Stimulated activated CD8-positive, alpha-beta memory T cell treated with anti-CD3 and anti-CD28 coated beads, Interleukin-7, amount 100 ng/mL, for 24 hours (primary cell): ENCODE results near the gene TBX21.

ENCODE experiments used
- DNase-seq: peaks from one replicate; pipeline ENCODE4 v3.0.0-alpha.2; 2020; ENCODE audit warnings: low read depth

Gene TBX21

DNA sequence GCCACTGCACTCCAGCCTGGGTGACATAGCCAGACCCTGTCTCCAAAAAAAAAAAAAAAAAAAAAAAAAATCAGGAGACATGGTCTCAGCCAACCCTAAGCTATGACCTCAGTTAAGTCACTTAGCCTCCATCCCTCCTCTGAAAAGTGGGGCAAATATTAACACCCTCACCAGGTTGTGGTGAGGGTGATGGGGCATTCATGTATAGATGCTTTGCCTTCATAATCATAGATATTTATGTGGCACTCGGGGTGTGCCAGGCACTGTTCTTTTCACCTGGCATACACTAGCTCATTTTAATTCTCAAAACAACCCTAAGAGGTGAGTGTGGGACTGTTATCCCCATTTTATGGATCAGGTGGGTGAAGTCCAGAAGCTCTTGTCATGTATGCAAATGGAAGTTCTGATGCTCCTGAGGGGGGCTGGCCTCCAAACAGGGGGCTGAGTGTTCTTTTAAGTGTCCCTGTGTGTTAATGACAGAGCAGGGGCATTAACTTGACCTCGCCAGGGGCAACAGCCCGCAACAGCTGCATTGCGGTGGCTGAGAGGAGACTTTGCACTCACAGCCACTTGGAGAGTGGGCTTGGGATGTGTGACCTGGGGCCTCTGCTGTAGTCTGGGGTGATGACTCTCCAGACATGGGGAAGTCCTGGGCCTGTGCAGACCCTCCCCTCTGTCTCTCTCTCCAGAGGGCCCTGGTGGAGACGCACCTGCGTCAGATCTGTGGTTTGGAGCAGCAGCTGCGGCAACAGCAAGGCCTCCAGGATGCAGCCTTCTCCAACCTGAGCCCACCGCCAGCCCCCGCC is 34.9 kb upstream of the TBX21 start:
- no peak for DNase-seq

DNA sequence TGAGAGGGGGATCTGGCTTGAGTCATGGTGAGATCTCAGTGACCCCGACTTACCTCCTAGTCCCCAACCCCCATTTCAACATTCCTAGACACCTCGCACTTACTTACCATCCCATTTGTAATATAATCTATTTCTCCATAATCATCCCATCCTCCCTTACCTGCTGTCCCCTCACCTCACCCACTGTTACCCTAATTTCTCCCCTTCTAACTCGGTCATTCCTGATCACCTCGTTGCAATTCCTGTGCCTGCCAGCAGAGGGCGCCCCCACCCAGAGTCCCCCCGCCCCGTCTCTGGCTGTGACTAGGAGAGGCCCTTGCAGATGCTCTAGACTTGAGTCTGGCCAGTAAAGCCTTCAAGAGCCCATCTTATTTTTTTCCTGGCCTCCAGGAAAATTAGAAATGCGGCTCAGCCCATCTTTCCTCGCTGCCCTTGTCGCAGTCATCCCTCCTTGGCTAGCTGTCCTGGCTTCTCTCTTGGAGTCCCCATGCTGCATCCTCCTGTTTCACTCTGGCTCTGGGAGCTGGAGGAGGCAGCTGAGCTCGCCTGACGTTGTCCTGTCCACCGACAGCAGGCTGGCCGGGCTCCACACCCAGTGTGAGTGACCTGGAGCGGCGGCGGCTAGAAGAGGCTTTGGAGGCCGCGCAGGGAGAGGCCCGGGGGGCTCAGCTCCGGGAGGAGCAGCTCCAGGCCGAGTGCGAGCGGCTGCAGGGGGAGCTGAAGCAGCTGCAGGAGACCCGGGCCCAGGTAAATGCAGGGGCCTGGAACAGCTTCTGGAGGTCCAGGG is 34.1 kb upstream of the TBX21 start:
- DNase-seq = peak; percentile 81

DNA sequence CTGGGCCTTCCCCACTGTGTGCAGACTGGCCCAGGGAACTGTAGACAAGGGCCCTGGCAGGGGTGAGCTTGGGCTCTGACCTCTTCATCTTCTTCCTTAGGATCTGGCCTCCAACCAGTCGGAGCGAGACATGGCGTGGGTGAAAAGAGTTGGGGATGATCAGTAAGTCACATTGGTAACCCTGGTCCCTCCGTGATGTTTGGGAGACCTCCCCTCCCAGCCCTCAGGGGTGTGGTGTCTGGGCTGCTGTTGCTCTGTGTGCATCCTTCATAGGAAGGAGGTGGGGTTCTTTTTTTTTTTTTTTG is 33.5 kb upstream of the TBX21 start:
- DNase-seq = no peak

DNA sequence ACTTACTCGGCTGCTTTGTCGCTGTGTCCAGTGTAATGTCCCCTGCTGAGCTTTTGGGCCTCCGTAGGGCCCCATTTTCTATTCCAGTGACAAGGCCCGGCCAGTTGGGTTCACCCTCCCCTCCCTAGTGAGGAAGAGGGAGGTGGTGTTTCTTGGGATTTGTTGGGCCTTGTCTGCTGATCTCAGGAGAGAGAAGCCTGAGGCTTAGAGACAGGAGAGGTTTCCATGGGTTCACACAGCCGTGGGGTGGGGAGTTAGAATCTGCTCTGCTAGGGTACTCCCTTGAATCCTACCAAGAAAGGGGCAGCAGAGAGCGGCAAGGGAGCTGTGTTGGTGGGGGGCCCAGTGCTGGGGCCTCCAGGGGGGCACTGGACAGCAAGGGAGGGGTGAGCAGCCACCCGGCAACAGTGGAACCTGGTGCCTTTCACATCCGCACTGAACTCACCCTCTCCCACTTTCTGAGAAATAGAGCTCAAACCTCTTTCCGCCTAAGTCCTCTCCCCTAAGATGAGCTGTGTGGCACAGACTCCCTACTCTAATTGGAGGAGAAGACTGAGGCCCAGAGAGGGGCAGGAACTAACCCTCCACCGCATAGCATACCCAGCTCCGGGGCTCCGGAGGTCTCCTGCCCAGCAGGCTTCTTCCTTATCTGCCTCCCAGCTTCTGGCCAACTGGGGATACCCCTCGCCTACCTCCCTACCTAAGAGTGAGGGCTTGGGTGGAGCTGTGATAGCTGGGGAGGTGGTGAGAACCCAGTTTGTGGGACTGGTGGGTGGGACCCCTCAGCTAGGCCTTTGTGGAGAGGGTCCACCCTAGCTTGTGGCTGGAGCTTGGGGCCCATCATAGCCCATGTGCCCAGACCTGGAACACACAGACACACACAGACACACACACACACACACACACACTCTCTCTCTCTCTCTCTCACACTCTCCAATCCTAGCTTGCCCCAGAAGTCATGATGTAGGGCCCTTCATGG is 32.3 kb upstream of the TBX21 start:
- no peak for DNase-seq

DNA sequence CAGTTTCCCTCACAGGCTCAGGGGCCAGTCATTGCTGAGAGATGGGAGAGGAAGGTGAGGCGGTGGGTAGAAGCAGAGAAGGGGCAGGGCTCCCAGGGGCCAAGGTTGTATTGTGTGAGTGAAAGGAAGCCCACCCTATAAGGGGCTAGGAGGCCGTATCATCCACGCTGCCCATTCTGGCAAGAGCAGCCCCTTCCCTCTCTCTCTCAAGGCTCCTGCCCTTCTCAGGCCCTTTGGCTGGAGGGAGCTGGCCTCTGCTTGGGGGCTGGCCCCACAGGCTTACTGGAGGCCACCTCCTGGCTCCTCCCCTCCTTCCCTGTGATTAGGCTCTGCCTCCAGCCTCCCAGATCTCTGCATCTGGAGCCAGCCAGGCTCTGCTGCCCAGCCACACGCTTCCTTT is 31.4 kb upstream of the TBX21 start:
- no peak for DNase-seq

DNA sequence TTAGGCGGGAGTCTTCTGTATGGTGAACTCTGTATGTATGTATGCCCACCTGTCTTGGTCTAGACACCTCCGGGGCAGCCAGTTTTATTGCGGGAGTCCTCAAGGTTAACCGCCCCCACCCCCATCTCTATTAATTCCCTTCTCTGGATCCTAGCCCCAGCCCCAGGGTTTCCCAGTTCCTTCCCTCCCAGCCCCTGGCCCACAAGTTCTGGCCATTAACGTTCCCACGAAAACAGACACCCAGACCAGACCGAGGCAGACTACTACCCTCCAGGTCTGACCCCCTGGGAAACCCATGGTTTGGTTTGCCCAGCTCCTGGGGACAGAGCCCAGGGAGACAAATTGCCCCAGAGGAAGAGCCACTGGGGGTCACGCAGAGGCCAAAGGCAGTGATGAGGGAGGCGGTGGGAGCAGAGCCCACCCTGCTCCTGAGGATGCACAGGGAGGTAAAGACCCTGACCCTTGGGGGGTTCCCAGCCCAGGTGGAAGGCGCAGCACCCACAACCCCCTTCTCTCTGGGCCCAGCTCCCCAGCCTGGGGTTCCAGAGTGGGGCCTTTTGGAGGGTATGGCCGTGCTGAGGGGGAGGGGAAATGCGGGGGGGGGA is 30.5 kb upstream of the TBX21 start:
- no peak for DNase-seq

DNA sequence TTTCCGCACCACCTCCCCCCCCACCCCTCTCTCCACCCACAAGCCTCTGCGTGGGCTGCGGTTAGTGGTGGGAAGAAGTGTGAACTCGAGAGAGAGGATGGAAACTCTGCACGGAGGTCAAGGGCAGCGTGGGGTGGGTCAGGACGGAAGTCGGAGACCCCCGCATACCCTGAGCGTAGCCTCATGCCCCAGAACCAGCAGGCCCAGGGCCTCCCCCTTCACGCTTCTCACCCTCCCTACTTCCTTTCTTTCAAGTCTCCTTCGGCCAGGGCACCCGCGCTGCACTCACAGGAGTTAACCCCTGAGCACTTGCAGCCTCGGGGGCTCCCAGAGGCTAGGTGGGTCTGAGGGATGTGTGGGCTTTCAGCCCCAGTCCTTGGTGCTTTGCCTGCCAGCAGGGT is 29.8 kb upstream of the TBX21 start:
- no peak for DNase-seq

DNA sequence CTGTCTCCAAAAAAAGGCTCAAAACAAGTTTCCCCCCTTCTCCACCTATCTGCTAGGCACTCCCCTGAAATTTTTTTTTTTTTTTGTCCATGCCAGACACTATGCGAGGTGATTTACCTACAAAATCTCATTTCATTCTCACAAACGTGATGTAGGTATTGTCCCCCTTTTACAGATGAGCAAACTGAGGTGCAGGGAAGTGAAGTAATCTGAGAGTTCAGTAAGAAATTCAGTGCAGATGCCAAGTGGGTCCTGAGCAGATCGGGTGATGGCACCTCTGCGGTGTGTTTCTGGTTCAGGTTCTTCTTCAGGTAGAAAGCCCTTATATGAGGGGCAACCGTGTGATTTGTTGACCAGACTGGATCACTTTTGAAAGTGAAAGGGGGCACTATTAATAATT is 29.4 kb upstream of the TBX21 start:
- no peak for DNase-seq

DNA sequence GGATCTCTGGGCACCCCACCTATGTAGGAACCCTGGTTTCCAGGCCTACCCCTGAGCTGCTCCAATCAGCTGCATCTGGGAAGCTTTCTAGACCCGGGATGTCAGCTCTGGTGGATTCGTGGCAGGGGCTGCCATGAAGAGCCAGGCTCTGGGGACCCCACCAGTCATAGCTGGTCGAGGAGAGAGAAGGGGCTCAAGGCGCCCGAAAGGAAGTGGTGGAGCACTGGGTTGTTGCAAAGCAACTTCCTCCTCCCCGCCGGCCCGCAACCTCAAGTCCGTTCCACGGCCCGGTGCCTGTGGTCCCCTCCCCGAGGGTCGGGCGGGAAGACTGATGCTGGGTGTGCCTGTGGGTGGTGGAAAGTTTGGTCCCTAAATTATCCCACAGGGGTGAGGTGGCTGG is 28.9 kb upstream of the TBX21 start:
- DNase-seq = no peak

DNA sequence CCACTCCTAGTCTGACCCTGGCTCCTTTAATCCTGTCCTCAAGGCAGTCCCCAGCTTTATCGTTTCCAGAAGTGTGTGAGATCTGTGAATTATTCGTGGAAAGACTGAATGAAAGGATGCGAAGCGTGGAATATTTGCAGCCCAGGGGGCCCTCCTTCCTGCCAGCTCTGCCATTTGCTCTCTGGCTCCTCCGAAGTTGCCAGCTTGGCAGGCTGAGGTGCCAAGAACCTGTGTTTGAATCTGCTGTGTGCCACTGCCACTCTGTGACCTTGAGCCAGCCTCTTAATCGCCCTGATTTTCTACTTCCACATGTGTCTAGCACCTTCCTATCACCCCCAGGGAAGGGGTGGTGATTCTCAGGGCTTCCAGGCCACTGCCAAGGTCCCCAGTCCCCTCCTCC is 28.3 kb upstream of the TBX21 start:
- DNase-seq = no peak

DNA sequence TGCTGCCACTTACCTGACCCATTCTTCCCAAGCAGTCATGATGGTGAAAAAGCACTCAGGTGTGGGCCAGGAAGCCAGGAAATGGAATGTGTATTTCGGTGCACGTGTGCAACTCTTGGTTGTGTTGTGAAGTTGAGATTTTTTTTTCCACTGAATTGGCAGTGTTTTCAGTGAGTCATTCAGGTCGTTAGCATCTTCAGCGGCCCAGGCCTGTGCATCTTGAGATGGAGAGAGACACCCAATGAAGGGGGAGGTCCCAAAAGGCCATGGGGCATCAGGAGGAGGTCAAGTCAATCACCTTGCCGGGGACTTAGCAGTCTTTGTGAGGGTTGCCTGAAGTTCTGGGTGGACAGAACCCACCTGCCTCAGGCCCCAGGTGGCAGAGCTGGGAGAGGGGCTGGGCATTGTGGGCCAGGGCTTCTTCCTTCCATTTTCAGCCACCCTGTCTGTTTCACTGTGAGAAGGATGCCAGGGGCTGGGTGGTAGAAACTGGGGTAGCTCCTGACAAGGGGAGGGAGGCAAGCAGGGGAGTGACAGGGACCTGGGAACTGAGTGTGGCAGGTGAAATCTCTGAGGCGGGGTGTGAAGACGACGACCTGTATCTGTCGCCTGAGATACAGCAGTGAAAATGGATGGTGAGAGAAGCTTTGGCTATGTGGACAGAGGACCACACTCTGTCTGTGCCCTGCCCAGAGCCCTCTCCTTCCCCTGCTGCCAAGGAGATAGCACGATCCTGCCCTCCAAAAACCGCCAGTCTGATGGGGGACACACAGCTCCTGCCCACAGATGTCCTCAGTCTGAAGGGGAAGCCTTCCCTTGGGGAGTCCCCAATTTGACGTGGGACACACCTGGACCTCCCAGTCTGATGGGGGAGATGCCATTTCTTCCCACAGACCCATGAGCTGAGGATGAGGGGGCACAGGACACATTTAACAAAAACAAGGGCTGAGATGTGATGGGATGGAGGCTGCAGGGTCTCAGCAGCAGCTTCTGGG is 27.2 kb upstream of the TBX21 start:
- DNase-seq = no peak

DNA sequence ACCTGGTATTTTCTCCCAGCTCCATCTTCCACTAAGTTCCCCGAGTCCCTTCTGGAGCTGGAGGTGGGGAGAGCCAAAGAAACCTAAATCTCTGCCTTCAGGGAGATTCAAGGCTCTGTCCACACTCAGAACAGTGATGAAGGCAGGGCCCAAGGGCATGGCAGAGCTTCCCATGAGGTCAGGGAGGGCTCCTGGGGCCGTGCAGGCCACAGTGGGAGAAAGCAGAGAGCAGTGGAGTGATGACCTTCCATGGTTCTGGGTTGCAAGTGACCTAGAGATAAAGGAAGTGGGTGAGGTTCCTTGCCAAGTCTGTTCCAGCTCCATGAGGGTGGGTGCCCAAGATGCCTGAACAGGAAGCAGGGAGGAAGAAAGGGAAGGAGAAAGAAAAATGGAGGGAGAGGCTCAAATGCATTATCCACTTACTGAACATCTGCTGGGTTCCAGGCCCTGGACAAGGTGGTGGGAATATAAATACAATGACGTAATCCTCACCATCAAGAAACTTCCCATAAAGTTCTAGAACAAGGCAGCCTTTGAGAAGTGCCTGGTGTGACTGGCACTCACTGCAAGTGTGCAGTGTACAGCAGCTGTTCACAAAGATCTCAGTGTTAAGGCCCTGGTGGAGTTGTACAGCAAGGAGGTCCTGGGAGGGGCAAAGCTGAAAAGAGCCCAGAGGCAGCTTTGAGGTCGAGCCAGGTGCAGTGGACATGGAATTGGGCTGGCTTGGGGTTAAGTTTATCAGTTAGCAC is 25.8 kb upstream of the TBX21 start:
- DNase-seq = no peak

DNA sequence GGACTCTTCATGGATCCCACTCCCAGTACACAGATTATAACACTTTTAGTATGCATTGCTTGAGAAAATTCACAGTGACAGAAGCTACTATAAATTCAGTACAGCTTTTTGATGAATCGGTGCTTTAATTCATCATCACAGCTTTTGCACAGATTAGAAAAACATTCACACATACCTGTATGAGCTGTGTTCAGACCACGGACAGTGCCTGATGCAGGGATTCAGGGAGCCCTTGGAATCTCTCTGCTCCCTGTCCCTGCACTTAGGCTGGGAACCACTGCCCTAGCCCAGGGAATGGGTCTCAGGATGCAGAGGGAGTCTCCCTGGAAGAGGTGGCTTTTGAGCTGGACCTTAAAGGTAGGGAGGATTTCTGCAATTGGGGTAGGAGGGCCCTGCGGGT is 25.2 kb upstream of the TBX21 start:
- DNase-seq = no peak

DNA sequence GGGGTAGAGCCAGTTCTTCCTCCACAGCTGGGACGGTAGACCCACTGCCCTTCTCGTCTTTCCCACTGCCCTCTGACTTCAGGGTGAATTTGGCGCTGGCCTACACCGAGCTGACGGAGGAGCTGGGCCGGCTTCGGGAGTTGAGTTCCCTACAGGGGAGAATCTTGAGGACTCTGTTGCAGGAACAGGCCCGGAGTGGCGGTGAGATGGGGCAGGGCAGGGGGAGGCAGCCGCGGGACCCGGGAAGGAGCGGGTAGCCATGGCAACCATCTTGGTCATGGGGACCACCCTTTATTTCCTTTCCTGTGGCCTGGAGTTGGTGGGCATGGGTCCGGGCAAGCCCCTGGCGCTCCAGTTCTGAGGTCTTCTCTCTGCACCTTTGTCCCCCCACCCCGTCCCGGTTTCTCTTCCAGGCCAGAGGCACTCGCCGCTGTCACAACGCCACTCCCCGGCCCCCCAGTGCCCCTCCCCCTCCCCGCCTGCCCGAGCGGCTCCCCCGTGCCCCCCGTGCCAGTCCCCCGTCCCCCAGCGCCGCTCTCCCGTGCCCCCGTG is 24.6 kb upstream of the TBX21 start:
- no peak for DNase-seq

DNA sequence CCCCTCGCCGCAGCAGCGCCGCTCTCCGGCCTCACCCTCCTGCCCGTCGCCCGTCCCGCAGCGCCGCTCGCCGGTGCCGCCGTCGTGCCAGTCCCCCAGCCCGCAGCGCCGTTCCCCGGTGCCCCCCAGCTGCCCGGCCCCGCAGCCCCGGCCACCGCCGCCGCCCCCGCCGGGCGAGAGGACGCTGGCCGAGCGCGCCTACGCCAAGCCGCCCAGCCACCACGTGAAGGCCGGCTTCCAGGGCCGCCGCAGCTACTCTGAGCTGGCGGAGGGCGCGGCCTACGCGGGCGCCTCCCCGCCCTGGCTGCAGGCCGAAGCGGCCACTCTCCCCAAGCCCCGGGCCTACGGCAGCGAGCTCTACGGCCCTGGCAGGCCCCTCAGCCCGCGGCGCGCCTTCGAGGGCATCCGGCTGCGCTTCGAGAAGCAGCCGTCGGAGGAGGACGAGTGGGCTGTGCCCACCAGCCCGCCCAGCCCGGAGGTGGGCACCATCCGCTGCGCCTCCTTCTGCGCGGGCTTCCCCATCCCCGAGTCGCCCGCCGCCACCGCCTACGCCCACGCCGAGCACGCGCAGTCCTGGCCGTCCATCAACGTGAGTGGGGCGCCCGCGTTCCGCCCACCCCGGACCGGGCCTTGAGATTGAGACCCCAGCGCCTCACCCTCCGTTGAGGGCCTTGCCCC is 24.0 kb upstream of the TBX21 start:
- no peak for DNase-seq

DNA sequence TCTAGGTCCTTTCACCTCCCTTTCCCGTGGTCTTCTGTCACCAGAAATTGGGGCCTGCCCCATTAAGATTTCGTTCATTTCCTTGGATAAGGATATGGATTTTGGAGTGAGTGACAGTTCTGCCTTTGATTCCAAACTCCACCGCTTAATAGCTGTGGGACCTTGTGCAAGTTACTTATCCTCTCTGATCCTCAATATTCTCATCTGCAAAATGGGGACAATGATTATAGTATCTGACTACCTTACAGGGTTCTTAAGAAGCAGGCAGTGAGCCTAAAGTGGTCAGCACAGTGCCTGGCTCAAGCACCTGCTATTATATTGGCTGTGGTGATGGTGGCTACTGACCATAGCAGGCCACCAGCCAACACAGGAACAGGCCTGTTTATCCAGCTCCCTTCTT is 23.4 kb upstream of the TBX21 start:
- no peak for DNase-seq

DNA sequence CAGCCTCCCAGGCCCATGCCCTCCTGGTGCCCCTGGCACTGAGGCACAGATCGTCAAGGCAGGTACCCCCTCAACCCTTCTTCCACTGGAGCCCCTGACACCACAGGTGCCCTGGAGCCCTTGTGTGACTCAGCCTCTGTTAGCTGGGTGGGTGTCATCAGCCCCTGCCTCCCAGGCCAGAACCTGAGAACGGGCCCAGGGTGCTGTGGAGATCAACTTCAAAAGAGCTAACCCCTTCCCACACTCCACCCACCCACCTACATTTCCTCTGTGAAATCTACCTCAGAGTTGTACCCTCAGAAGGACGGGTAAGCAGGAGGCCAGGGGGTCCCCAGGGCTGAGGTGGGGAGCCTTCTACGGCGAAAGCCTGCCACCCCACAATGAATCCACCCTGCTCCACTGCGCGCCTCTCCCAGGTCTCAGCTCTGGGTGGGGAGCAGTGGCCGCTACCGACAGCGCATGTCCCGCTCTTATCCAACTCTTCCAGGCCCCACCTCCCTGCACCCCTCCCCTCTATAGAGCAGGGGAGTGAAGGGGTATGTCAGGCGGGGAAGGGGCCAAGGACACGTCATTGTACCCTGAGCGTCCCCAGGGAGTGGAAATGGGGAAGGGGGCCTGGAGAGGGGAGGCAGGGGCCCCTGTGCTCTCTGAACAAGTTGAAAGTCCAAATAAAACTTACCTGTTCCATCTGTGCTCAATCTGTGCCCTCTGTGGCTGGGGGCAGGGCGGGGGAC is 21.5 kb upstream of the TBX21 start:
- DNase-seq = no peak

DNA sequence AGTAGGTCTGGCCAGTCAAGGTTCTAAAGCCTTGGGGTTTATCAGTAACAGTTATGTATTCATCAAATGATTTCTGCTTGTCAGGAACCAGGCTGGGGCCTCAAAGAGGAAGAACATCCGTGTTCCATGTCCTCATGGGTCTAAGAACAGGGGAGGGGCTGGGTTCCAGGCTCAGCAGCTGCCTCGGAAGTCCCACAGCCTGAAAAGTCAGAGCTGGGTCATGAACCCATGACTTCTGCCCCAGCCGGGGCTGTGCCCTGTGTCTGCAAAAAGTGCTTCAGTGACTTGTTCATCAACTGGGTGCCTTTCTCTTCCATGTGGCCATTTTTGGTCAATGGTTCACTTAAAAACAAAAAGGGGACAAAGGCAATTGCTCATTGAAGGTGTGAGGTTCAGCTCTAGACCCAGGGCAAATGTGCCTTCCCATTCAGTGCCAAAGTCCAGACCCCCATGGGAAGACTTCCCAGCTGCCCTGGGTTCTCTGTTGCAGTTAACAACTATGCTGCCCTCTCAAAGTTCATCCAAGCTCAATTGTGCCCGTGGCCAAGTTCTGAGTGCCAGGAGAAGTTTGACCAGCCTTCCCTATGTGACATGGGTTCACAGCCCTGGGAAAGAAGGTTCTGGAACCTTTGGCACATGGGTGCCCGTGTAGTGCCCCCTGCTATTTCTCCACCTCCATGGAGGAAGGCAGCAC is 20.6 kb upstream of the TBX21 start:
- DNase-seq = no peak
